OCI-LY7 (cell line): ENCODE results near the gene CYP8B1. TPM values are rescaled to one million over a fixed set of nuclear protein-coding genes. Genes with fewer than 3 reads are reported as not detected.

ENCODE experiments used
- BruUV-seq: library from RNA; stranded (reverse); fragments of 400-500 nt; replicated peaks from 2 replicates; lab custom pipeline; 2021; lab: Mats Ljungman, UMichigan
- CTCF ChIA-PET: fragments of 300-600 bp; sonication (Branson Sonifier 250); formaldehyde crosslinking; loops from one replicate; lab custom pipeline; 2022; ENCODE audit warnings: antibody characterized with exemption; ENCODE audit not compliant: unreplicated experiment; lab: Charles Lee
- POLR2A ChIA-PET: fragments of 300-600 bp; sonication (Branson Sonifier 250); formaldehyde crosslinking; loops from one replicate; lab custom pipeline; 2022; ENCODE audit warnings: antibody characterized with exemption; lab: Charles Lee
- DNase-seq: peaks from one replicate; pipeline ENCODE4 v3.0.0-alpha.2; 2015; ENCODE audit warnings: low spot score
- H2AFZ ChIP-seq: fragments of 200-600 bp; sonication (generic), shearing (Covaris generic); 2 replicates; pipeline ENCODE4 v1.6.1; 2014; ENCODE audit warnings: mild to moderate bottlenecking, antibody characterized with exemption, low read length, moderate library complexity
- H3K27ac ChIP-seq: fragments of 200-600 bp; sonication (generic); 2 replicates; pipeline ENCODE4 v1.5.1; 2014; ENCODE audit warnings: mixed run types, low read depth, mild to moderate bottlenecking, moderate library complexity, low read length, inconsistent platforms; ENCODE audit not compliant: poor library complexity, severe bottlenecking
- H3K36me3 ChIP-seq: fragments of 200-600 bp; sonication (generic); 2 replicates; pipeline ENCODE4 v1.6.1; 2014; ENCODE audit warnings: mild to moderate bottlenecking, antibody characterized with exemption, low read length, moderate library complexity, mixed read lengths; ENCODE audit not compliant: insufficient read depth
- H3K4me1 ChIP-seq: fragments of 200-600 bp; sonication (generic); 2 replicates; pipeline ENCODE4 v1.5.1; 2014; ENCODE audit warnings: mild to moderate bottlenecking, low read length; ENCODE audit not compliant: insufficient read depth, poor library complexity, severe bottlenecking
- H3K4me2 ChIP-seq: fragments of 200-600 bp; sonication (generic); 2 replicates; pipeline ENCODE4 v1.6.1; 2014; ENCODE audit warnings: mild to moderate bottlenecking, low read length
- H3K4me3 ChIP-seq: fragments of 200-600 bp; sonication (generic); 2 replicates; pipeline ENCODE4 v1.5.1; 2014; ENCODE audit warnings: mild to moderate bottlenecking, low read depth, low read length; ENCODE audit not compliant: poor library complexity, severe bottlenecking
- H3K79me2 ChIP-seq: fragments of 200-600 bp; sonication (generic); 2 replicates; pipeline ENCODE4 v1.6.1; 2016; ENCODE audit warnings: low read depth, mild to moderate bottlenecking, low read length, moderate library complexity, mixed read lengths; ENCODE audit not compliant: insufficient read depth
- H3K9me2 ChIP-seq: fragments of 200-600 bp; sonication (generic); 2 replicates; pipeline ENCODE4 v1.6.1; 2016; ENCODE audit warnings: mild to moderate bottlenecking, low read length, mixed read lengths; ENCODE audit not compliant: insufficient read depth
- H3K9me3 ChIP-seq: fragments of 200-600 bp; sonication (generic); 2 replicates; pipeline ENCODE4 v1.6.1; 2014; ENCODE audit warnings: mild to moderate bottlenecking, mixed run types, low read length, mixed read lengths
- H4K20me1 ChIP-seq: fragments of 200-600 bp; sonication (generic); 2 replicates; pipeline ENCODE4 v1.6.1; 2014; ENCODE audit warnings: mild to moderate bottlenecking, antibody characterized with exemption, low read length, moderate library complexity, mixed read lengths; ENCODE audit not compliant: insufficient read depth
- CTCF ChIP-seq: fragments of 200-600 bp; sonication (generic); conservative IDR thresholded peaks from 2 replicates; pipeline ENCODE4 v1.5.1; 2014; ENCODE audit warnings: mild to moderate bottlenecking, antibody characterized with exemption, low read length, moderate library complexity, mixed read lengths
- EZH2phosphoT487 ChIP-seq: fragments of 200-600 bp; sonication (generic); IDR thresholded peaks from 2 replicates; pipeline ENCODE4 v1.6.1; 2018; ENCODE audit warnings: low read depth, borderline replicate concordance, mild to moderate bottlenecking, mixed run types, antibody characterized with exemption, low read length, moderate library complexity, mixed read lengths
- intact Hi-C: fragments of 100-400 bp; cut with micrococcal nuclease; formaldehyde crosslinking; loops from one replicate; pipeline ENCODE4 v1.10.0; 2022; ENCODE audit not compliant: unreplicated experiment
- total RNA-seq, 2 experiments: library from RNA; depleted of rRNA in 1 of 2; stranded (reverse); fragments of >200 nt in 1 of 2; shearing (Covaris generic) in 1 of 2; gene quantifications; 2 replicates each; pipeline ENCODE4 v1.2.3, GENCODE V29; 2014 to 2022

CYP8B1 gene
- total RNA-seq, 2 experiments from 2014 or later: not detected

GRCh38 chr3:42855547-42856380, 19.9 kb downstream of the CYP8B1 start:
- no TSS peak for BruUV-seq

GRCh38 chr3:42855219-42855546, 20.5 kb downstream of the CYP8B1 start:
- Histone ChIP-seq H3K36me3 (no peaks in the 10 kb centered on the region), H3K79me2 (no peaks in the 10 kb centered on the region), H3K9me2 (no peaks in the 10 kb centered on the region), H3K4me3 (no peak overlapping the region), H3K4me2 (no peak overlapping the region), H3K27ac (no peak overlapping the region), H4K20me1 (no peaks in the 10 kb centered on the region), H2AFZ (no peak overlapping the region), H3K4me1 (no peaks in the 10 kb centered on the region), H3K9me3 (no peaks in the 10 kb centered on the region)
- intact Hi-C loops: no loop called here
- no peak for TF ChIP-seq CTCF
- no peak for TF ChIP-seq EZH2phosphoT487
- no TSS peak for BruUV-seq
- ChIA-PET CTCF (no interaction called here), POLR2A (interaction anchor here (0.7 kb wide), 1 partner anchor 430 kb away, joined by 5 read pairs; no protein-coding TSS in a partner anchor)
- DNase-seq: no peak

More at GRCh38 chr3:42855547-42856380, 19.9 kb downstream of the CYP8B1 start:
- ChIA-PET CTCF (interaction anchor here (0.6 kb wide), 1 partner anchor 22 kb away, joined by 3 read pairs; no protein-coding TSS in a partner anchor), POLR2A (no interaction called here)
- intact Hi-C loops: no loop called here
- no peaks in the 10 kb centered on the region for H3K79me2 ChIP-seq
- no peak overlapping the region for H2AFZ ChIP-seq
- H3K36me3 ChIP-seq: no peaks in the 10 kb centered on the region
- H3K9me2 ChIP-seq: no peaks in the 10 kb centered on the region
- H3K4me1 ChIP-seq: no peaks in the 10 kb centered on the region
- no peak overlapping the region for H3K27ac ChIP-seq
- no peak overlapping the region for H3K4me2 ChIP-seq
- H3K4me3 ChIP-seq: no peak overlapping the region
- no peak for DNase-seq
- no peaks in the 10 kb centered on the region for H3K9me3 ChIP-seq
- no peaks in the 10 kb centered on the region for H4K20me1 ChIP-seq
- no peak for TF ChIP-seq CTCF
- TF ChIP-seq EZH2phosphoT487: no peak

- CTCF ChIA-PET: no interaction called here
- TF ChIP-seq EZH2phosphoT487 (no peak), CTCF (no peak)
- POLR2A ChIA-PET: no interaction called here
Observed at GRCh38 chr3:42853739-42854302, 21.9 kb downstream of the CYP8B1 start.

More at GRCh38 chr3:42853739-42854302, 21.9 kb downstream of the CYP8B1 start:
- BruUV-seq: no TSS peak
- intact Hi-C loops: no loop called here
- H3K27ac ChIP-seq: no peak overlapping the region
- no peaks in the 10 kb centered on the region for H3K9me3 ChIP-seq
- H2AFZ ChIP-seq: no peak overlapping the region
- H3K9me2 ChIP-seq: no peaks in the 10 kb centered on the region
- H3K36me3 ChIP-seq: no peaks in the 10 kb centered on the region
- H3K4me3 ChIP-seq: no peak overlapping the region
- H3K79me2 ChIP-seq: no peaks in the 10 kb centered on the region
- H3K4me2 ChIP-seq: no peak overlapping the region
- no peaks in the 10 kb centered on the region for H4K20me1 ChIP-seq
- H3K4me1 ChIP-seq: no peaks in the 10 kb centered on the region
- no peak for DNase-seq
